HCT116 (cell line): ENCODE data around the gene GLOD4. TPM values are rescaled to one million over a fixed set of nuclear protein-coding genes. Genes with fewer than 3 reads are reported as not detected.

Experiments used
- ATAC-seq: fragments of 200-7000 bp; cut with Tn5 transposase; 2 replicates; pipeline ENCODE4 v1.9.1; 2020; ENCODE audit warnings: mild to moderate bottlenecking, moderate library complexity
- BruUV-seq: library from RNA; stranded (reverse); fragments of 400-500 nt; replicated peaks from 2 replicates; lab custom pipeline; 2021; lab: Mats Ljungman, UMichigan
- CTCF ChIA-PET: fragments of 300-600 bp; sonication (Branson Sonifier 250); formaldehyde crosslinking; loops from one replicate; lab custom pipeline; 2021; ENCODE audit warnings: antibody characterized with exemption; lab: Charles Lee
- POLR2A ChIA-PET: fragments of 300-600, 350-600 bp; sonication (Branson Sonifier 250); formaldehyde crosslinking; loops from one replicate; lab custom pipeline; 2021; ENCODE audit warnings: antibody characterized with exemption; lab: Charles Lee
- RAD21 ChIA-PET, 2 experiments: fragments of 300-600 bp; sonication (Branson Sonifier 250); formaldehyde crosslinking; loops; one replicate each; lab custom pipeline; 2023; ENCODE audit warnings: low total read pairs in 2 of 2; ENCODE audit not compliant: uncharacterized antibody in 2 of 2, unreplicated experiment in 2 of 2, low non-redundant PET in 1 of 2; lab: Charles Lee
- DNase-seq: peaks from one replicate; pipeline ENCODE4 v3.0.0-alpha.2; 2010; ENCODE audit warnings: low read depth, low spot score
- H2AFZ ChIP-seq: fragments of 200-600 bp; shearing (Covaris generic), sonication (generic); 2 replicates; pipeline ENCODE4 v1.6.1; 2017; ENCODE audit warnings: low read depth, mixed run types, mixed read lengths, antibody characterized with exemption, low read length; ENCODE audit not compliant: poor library complexity, severe bottlenecking
- H3K27ac ChIP-seq: 2 replicates; pipeline ENCODE4 v1.5.1; 2012; ENCODE audit warnings: low read depth, low read length
- H3K27me3 ChIP-seq: fragments of 200-600 bp; sonication (generic); 2 replicates; pipeline ENCODE4 v1.6.1; 2016; ENCODE audit warnings: mixed run types, low read length, mixed read lengths; ENCODE audit not compliant: insufficient read depth
- H3K36me3 ChIP-seq, 2 experiments: fragments of 200-500 bp in 1 of 2; fragments of 200-600 bp in 1 of 2; sonication (Bioruptor generic) in 1 of 2; sonication (generic) in 1 of 2; 2 replicates each; pipeline versions ENCODE4 v1.5.1 to v1.6.1; 2014 to 2016; ENCODE audit warnings: low read length in 2 of 2, inconsistent platforms in 1 of 2, mixed read lengths in 1 of 2, mixed run types in 1 of 2; ENCODE audit not compliant: insufficient read depth in 2 of 2, control insufficient read depth in 1 of 2
- H3K4me1 ChIP-seq, 2 experiments: fragments of 200-600 bp in 1 of 2; sonication (generic) in 1 of 2; 2 replicates each; pipeline versions ENCODE4 v1.5.1 to v1.6.1; 2012 to 2017; ENCODE audit warnings: low read length in 2 of 2, inconsistent platforms in 1 of 2, mild to moderate bottlenecking in 1 of 2, mixed read lengths in 1 of 2, mixed run types in 1 of 2, moderate library complexity in 1 of 2; ENCODE audit not compliant: insufficient read depth in 2 of 2, control insufficient read depth in 1 of 2
- H3K4me2 ChIP-seq: fragments of 200-600 bp; sonication (generic); 2 replicates; pipeline ENCODE4 v1.6.1; 2017; ENCODE audit warnings: mixed run types, low read length, mixed read lengths
- H3K4me3 ChIP-seq, 2 experiments: fragments of 200-600 bp in 1 of 2; sonication (generic) in 1 of 2; replicated peaks in 1 of 2; 2 replicates each; pipeline ENCODE4 v1.5.1; 2011 to 2016; ENCODE audit warnings: low read length in 2 of 2, control low read depth in 1 of 2, low read depth in 1 of 2, mild to moderate bottlenecking in 1 of 2, mixed read lengths in 1 of 2, mixed run types in 1 of 2
- H3K79me2 ChIP-seq: fragments of 200-600 bp; sonication (generic); 2 replicates; pipeline ENCODE4 v1.6.1; 2017; ENCODE audit warnings: mild to moderate bottlenecking, mixed run types, low read length, moderate library complexity, mixed read lengths; ENCODE audit not compliant: insufficient read depth
- H3K9ac ChIP-seq: fragments of 200-600 bp; sonication (generic); 2 replicates; pipeline ENCODE4 v1.6.1; 2016; ENCODE audit warnings: low read length, mixed read lengths
- H3K9me2 ChIP-seq: fragments of 200-600 bp; sonication (generic), shearing (Covaris generic); 2 replicates; pipeline ENCODE4 v1.6.1; 2017; ENCODE audit warnings: mixed run types, mild to moderate bottlenecking, moderate library complexity; ENCODE audit not compliant: insufficient read depth
- H3K9me3 ChIP-seq, 2 experiments: fragments of 200-500 bp in 1 of 2; fragments of 200-600 bp in 1 of 2; sonication (Bioruptor generic) in 1 of 2; sonication (generic) in 1 of 2; 2 replicates each; pipeline ENCODE4 v1.6.1; 2014 to 2017; ENCODE audit warnings: low read length in 2 of 2, mixed read lengths in 2 of 2, inconsistent platforms in 1 of 2, low read depth in 1 of 2, mild to moderate bottlenecking in 1 of 2, mixed run types in 1 of 2, moderate library complexity in 1 of 2; ENCODE audit not compliant: control insufficient read depth in 1 of 2, insufficient read depth in 1 of 2
- H4K20me1 ChIP-seq: fragments of 200-600 bp; sonication (generic), shearing (Covaris generic); 2 replicates; pipeline ENCODE4 v1.6.1; 2017; ENCODE audit warnings: mixed run types, mild to moderate bottlenecking, moderate library complexity; ENCODE audit not compliant: insufficient read depth
- CTCF ChIP-seq, 3 experiments: fragments of 200-600 bp in 1 of 3; sonication (generic) in 1 of 3; IDR thresholded peaks in 2 of 3; conservative IDR thresholded peaks in 1 of 3; 2 replicates each; pipeline ENCODE4 v1.5.1; 2012 to 2017; ENCODE audit warnings: low read depth in 2 of 3, low read length in 2 of 3, antibody characterized with exemption in 1 of 3, borderline replicate concordance in 1 of 3, control low read depth in 1 of 3, mild to moderate bottlenecking in 1 of 3, mixed read lengths in 1 of 3, mixed run types in 1 of 3, moderate library complexity in 1 of 3; ENCODE audit not compliant: insufficient read depth in 1 of 3
- EGR1 ChIP-seq: IDR thresholded peaks from 2 replicates; pipeline ENCODE4 v1.6.1; 2012; ENCODE audit warnings: low read depth
- ELF1 ChIP-seq: IDR thresholded peaks from 2 replicates; pipeline ENCODE4 v1.6.1; 2012; ENCODE audit warnings: low read depth, borderline replicate concordance
- EZH2phosphoT487 ChIP-seq: fragments of 200-600 bp; IDR thresholded peaks from 2 replicates; pipeline ENCODE4 v1.6.1; 2018; ENCODE audit warnings: antibody characterized with exemption, borderline replicate concordance
- MAX ChIP-seq: IDR thresholded peaks from 2 replicates; pipeline ENCODE4 v1.6.1; 2012
- POLR2A ChIP-seq: IDR thresholded peaks from 2 replicates; pipeline ENCODE4 v1.7.0; 2011; ENCODE audit warnings: borderline replicate concordance; ENCODE audit not compliant: insufficient read depth, insufficient read length; ENCODE audit errors: extremely low read depth
- POLR2AphosphoS5 ChIP-seq: IDR thresholded peaks from 2 replicates; pipeline ENCODE4 v1.6.1; 2011; ENCODE audit warnings: mild to moderate bottlenecking, low read depth, low read length, moderate library complexity
- RAD21 ChIP-seq: IDR thresholded peaks from 2 replicates; pipeline ENCODE4 v1.6.1; 2012; ENCODE audit warnings: low read depth, mild to moderate bottlenecking
- REST ChIP-seq: IDR thresholded peaks from 2 replicates; pipeline ENCODE4 v1.6.1; 2012; ENCODE audit warnings: low read depth
- SIN3A ChIP-seq: IDR thresholded peaks from 2 replicates; pipeline ENCODE4 v1.6.1; 2012; ENCODE audit warnings: low read depth
- SP1 ChIP-seq: IDR thresholded peaks from 2 replicates; pipeline ENCODE4 v1.6.1; 2012; ENCODE audit warnings: low read depth
- SRF ChIP-seq: IDR thresholded peaks from 2 replicates; pipeline ENCODE4 v1.6.1; 2012; ENCODE audit warnings: low read depth
- TCF7L2 ChIP-seq: IDR thresholded peaks from 2 replicates; pipeline ENCODE4 v1.7.0; 2011; ENCODE audit warnings: borderline replicate concordance, inconsistent platforms; ENCODE audit not compliant: insufficient read depth, insufficient read length; ENCODE audit errors: extremely low read depth
- YY1 ChIP-seq: IDR thresholded peaks from 2 replicates; pipeline ENCODE4 v1.6.1; 2011; ENCODE audit warnings: low read length, low read depth, moderate library complexity, mild to moderate bottlenecking; ENCODE audit not compliant: insufficient replicate concordance; ENCODE audit errors: extremely low read depth
- ZFX ChIP-seq: fragments of 450-650 bp; IDR thresholded peaks from 2 replicates; pipeline ENCODE4 v1.6.1; 2017
- ZNF274 ChIP-seq: fragments of 200-500 bp; sonication (Bioruptor generic); IDR thresholded peaks from 2 replicates; pipeline ENCODE4 v1.6.1; 2014; ENCODE audit warnings: mild to moderate bottlenecking, low read depth, low read length, inconsistent platforms
- intact Hi-C: fragments of 100-400 bp; cut with micrococcal nuclease; formaldehyde crosslinking; loops from 2 replicates; pipeline ENCODE4 v1.10.0; 2022
- total RNA-seq: library from RNA; stranded (reverse); gene quantifications from one replicate; pipeline ENCODE4 v1.2.1, GENCODE V29; 2021; ENCODE audit not compliant: unreplicated experiment
- TF ChIP-seq, protein P1 (sequence below): IDR thresholded peaks from 2 replicates; pipeline ENCODE4 v1.6.1; 2012
- TF ChIP-seq, protein P2 (sequence below): IDR thresholded peaks from 2 replicates; pipeline ENCODE4 v1.6.1; 2011; ENCODE audit warnings: mild to moderate bottlenecking, low read length, moderate library complexity; ENCODE audit not compliant: insufficient replicate concordance; ENCODE audit errors: extremely low read depth

Gene GLOD4
- total RNA-seq, 1 experiment from 2014 or later, result 80.7 TPM

- no peak overlapping the region for H2AFZ ChIP-seq
- no peaks in the 10 kb centered on the region for H4K20me1 ChIP-seq
- DNase-seq, result no peak
- no peak overlapping the region for H3K27ac ChIP-seq
- no peak for TF ChIP-seq TCF7L2
- TF ChIP-seq SRF, result no peak
- TF ChIP-seq ELF1, result no peak
- TF ChIP-seq SIN3A, result no peak
- TF ChIP-seq POLR2AphosphoS5, result no peak
- no peak for TF ChIP-seq CTCF (IDR thresholded peaks at IDR 0.05 in 2 of 3, conservative IDR thresholded peaks at IDR 0.05 in 1 of 3; ENCODE audit: borderline replicate concordance in 1 of 3, insufficient read depth in 1 of 3, low read depth in 2 of 3, low read length in 2 of 3)
- TF ChIP-seq EZH2phosphoT487, result no peak
- no peak for TF ChIP-seq REST
- TF ChIP-seq, protein P1, sequence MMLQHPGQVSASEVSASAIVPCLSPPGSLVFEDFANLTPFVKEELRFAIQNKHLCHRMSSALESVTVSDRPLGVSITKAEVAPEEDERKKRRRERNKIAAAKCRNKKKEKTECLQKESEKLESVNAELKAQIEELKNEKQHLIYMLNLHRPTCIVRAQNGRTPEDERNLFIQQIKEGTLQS, result no peak
- TF ChIP-seq RAD21, result no peak
- no peak for TF ChIP-seq MAX
- TF ChIP-seq POLR2A, result no peak
- TF ChIP-seq, protein P2, sequence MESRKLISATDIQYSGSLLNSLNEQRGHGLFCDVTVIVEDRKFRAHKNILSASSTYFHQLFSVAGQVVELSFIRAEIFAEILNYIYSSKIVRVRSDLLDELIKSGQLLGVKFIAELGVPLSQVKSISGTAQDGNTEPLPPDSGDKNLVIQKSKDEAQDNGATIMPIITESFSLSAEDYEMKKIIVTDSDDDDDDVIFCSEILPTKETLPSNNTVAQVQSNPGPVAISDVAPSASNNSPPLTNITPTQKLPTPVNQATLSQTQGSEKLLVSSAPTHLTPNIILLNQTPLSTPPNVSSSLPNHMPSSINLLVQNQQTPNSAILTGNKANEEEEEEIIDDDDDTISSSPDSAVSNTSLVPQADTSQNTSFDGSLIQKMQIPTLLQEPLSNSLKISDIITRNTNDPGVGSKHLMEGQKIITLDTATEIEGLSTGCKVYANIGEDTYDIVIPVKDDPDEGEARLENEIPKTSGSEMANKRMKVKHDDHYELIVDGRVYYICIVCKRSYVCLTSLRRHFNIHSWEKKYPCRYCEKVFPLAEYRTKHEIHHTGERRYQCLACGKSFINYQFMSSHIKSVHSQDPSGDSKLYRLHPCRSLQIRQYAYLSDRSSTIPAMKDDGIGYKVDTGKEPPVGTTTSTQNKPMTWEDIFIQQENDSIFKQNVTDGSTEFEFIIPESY, result no peak
- no peak for TF ChIP-seq ZNF274
- no peak for TF ChIP-seq ZFX
- no peak for TF ChIP-seq YY1
- TF ChIP-seq SP1, result no peak
- TF ChIP-seq EGR1, result no peak
- peaks cover 4 to 5% of the 10 kb centered on the region in 2 experiments; a peak in 3 of 4 replicates for H3K36me3 ChIP-seq
- POLR2A ChIA-PET, result no interaction called here
- intact Hi-C loops, result no loop called here
- no peak overlapping the region for H3K4me3 ChIP-seq
- ATAC-seq, result no peak
- H3K4me1 ChIP-seq, result no peaks in the 10 kb centered on the region
- H3K9me3 ChIP-seq, result no peaks in the 10 kb centered on the region
- no peaks in the 10 kb centered on the region for H3K27me3 ChIP-seq
- CTCF ChIA-PET, result no interaction called here
- peaks cover 6% of the 10 kb centered on the region; the same call in 1 of the 2 replicates for H3K79me2 ChIP-seq
- no peak overlapping the region for H3K4me2 ChIP-seq
- H3K9me2 ChIP-seq, result no peaks in the 10 kb centered on the region
- no TSS peak for BruUV-seq
- RAD21 ChIA-PET, result no interaction called here
- no peak overlapping the region for H3K9ac ChIP-seq
These were observed 25.6 kb upstream of the GLOD4 start for GRCh38 chr17:807523-808294.
